HUES48 (cell line): Measurements from ENCODE around the gene ELOVL3.
"Not testable (repeated sequence)": the region's sequence is repeated elsewhere in the genome, so short reads cannot be mapped to it uniquely, and the experiment has no call there.

Experiments
- H3K27ac ChIP-seq: one replicate; pipeline ENCODE4 v1.7.0; 2013; ENCODE audit warnings: low read depth, low read length, inconsistent platforms
- H3K27me3 ChIP-seq: 2 replicates; pipeline ENCODE4 v1.6.1; 2013; ENCODE audit warnings: mild to moderate bottlenecking, low read length; ENCODE audit not compliant: control insufficient read depth, insufficient read depth
- H3K36me3 ChIP-seq: 2 replicates; pipeline ENCODE4 v1.6.1; 2013; ENCODE audit warnings: low read length; ENCODE audit not compliant: control insufficient read depth, insufficient read depth
- H3K4me1 ChIP-seq: 2 replicates; pipeline ENCODE4 v1.6.1; 2013; ENCODE audit warnings: mild to moderate bottlenecking, low read length; ENCODE audit not compliant: control insufficient read depth, insufficient read depth
- H3K4me3 ChIP-seq: 2 replicates; pipeline ENCODE4 v1.5.1; 2013; ENCODE audit warnings: mild to moderate bottlenecking, low read depth, low read length
- H3K9ac ChIP-seq: 2 replicates; pipeline ENCODE4 v1.6.1; 2013; ENCODE audit warnings: mild to moderate bottlenecking, low read depth, low read length, moderate library complexity
- H3K9me3 ChIP-seq: 2 replicates; pipeline ENCODE4 v1.6.1; 2013; ENCODE audit warnings: low read length; ENCODE audit not compliant: control insufficient read depth, insufficient read depth

ELOVL3 gene

DNA sequence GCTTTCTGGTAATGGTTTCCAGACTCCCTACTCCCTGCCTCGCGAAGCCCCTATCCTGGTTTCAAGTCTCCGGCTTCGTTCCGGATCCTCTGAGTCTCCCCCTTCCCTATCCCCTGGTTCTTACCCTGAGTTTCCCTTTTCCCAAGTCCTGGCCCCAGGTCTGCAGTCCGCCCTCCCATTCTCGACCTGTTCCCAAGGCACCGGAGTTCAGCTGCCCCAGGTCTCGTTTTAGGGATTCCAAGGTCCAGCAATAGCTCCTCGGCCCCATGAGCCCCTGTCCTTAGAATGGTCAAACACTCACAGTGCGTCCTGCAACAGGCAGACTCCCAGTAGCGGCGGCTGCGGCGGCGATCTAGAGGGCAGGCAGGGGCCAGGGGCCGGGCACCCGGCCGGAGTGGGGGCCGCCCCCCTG lies 14.9 kb downstream of the ELOVL3 start:
- peaks cover 73% of the 10 kb centered on the region for H3K27me3 ChIP-seq
- H3K4me1 ChIP-seq = peaks cover 10% of the 10 kb centered on the region
- H3K27ac ChIP-seq = no peak overlapping the region
- no peak overlapping the region for H3K9ac ChIP-seq
- peak overlapping the region; percentile 81 for H3K4me3 ChIP-seq
- H3K36me3 ChIP-seq = no peaks in the 10 kb centered on the region
- no peaks in the 10 kb centered on the region for H3K9me3 ChIP-seq

DNA sequence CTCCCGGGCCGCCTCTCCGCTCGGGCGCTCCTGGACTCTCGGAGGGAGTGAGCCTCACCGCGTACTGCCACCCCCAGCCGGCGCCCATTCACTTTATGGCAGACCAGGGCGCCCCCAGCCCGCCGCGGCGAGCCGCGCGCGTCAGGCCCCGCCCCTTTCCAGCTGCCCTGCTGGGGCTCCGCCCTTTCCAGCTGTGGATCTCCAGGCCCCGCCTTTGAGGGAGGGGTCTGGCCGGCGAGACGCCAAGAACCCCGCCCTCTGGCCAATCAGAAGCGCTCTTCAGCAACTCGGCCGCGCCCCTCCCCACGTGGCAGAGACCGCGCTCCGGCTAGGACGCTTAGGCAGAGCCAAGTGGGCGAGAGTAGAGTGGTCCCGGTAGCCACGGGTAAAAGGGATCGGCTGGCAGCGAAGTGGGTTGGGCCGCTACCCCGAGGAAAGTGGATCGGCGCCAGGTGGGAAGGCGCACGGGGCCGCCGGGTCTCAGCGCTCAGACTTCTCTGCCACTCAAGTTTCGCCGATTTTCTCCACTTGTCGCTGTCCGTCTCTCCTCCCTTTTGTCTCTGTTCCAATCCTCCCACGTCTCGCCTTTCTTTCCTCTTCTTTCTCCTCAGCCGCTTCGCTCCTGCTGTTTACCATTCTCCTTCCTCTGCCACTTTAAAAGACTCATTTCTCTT lies 15.5 kb downstream of the ELOVL3 start, which contains the start of gene PITX3:
Gene PITX3 (minus strand): TSS at position 69 of the 674 bp plus-strand sequence. CDS start 9,432 bp downstream, outside the sequence.
- Histone ChIP-seq H3K27ac (no peak within 1 kb of the TSS), H3K9ac (no peak within 1 kb of the TSS), H3K4me1 (peaks cover 13% of the 10 kb centered on the region), H3K36me3 (no peaks in the 10 kb centered on the region), H3K4me3 (peak within 1 kb of the TSS; percentile 81), H3K9me3 (no peaks in the 10 kb centered on the region), H3K27me3 (peaks cover 68% of the 10 kb centered on the region)

DNA sequence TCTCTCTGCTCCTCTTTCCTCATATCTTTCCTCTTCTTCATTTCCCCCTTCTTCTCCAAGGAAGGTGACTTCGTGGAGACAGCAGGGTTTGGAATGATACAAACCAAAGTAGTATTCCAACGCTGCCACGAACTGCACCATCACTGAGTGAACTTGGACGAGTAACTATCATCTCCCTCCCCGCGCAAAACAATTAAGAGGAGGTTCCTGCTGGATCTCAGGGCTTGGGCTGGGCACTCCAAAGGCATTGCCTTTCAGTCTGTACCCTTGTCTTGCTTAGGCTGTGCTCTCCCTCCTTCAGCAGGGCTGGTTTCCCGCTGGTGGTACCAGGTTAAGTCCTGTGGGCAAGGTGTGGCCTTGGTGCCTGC lies 16.0 kb downstream of the ELOVL3 start:
- Histone ChIP-seq H3K9me3 (no peaks in the 10 kb centered on the region), H3K4me3 (peak overlapping the region; percentile 81), H3K36me3 (no peaks in the 10 kb centered on the region), H3K9ac (no peak overlapping the region), H3K27me3 (peaks cover 62% of the 10 kb centered on the region), H3K27ac (no peak overlapping the region), H3K4me1 (peaks cover 18% of the 10 kb centered on the region)

DNA sequence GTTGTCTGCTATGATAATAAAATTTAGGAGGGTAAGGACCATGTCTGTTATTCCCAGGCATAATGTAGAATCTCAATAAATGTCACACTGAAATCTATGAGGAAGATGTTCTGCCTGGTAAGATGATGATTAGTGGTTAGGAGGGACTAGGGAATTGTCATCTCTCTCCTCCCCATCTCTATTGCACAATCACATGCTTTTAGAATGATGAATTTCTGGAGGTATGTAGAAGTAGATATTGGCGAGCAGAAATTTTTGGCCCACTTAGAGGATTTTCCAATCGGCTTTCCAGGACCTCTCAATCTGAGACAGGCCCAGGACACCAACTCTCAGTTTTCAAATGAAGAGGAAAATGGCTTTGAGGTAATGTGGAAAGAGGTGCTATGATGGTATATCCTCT lies 17.2 kb downstream of the ELOVL3 start:
- Histone ChIP-seq H3K27me3 (peaks cover 52% of the 10 kb centered on the region), H3K4me3 (no peak overlapping the region), H3K27ac (no peak overlapping the region), H3K36me3 (no peaks in the 10 kb centered on the region), H3K9me3 (no peaks in the 10 kb centered on the region), H3K4me1 (peaks cover 18% of the 10 kb centered on the region), H3K9ac (no peak overlapping the region)

DNA sequence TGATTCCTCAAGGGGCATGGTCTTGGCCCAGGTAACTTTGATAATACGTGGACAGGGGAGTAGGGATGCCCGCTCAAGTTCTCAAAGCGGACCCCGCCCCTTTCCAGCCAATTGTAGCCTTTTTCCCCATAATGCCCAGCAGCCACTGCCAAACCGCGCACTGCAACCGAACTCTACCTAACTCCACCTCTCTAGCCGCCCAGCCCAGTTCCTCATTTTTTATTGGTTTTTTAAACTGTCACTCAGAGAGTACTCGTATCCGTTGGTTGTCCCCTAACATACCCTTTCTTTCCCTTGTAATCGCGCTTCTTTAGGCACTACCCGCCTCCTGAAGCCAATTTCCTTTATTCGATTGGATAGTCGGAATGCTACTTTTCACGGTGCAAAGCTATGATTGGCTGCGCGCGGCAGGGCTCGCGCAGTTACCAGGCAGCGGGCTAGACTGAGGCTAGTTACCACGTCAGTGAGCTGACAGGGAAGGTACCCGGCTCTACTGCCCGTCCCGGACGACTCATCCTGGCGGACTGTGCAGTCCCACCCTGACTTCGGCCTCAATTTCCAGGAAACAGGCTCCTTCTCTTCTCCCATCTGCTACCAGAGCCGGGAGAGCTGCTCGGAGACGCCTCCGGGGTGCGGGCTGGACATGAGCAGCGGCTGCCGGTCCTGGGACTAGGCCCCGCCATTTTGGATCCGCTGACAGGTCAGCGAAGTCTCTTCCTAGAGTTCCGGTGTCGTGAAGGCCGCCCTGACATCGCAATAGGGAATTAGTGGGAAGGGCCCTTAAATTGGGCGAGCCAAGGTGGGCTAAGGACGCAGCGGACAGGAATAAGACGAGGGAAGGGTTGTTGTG lies 19.2 kb downstream of the ELOVL3 start, which contains the start of gene GBF1:
Gene GBF1 (plus strand): TSS at position 451 of the 850 bp plus-strand sequence. CDS start 13,407 bp downstream, outside the sequence.
- H3K27ac ChIP-seq = peak within 1 kb of the TSS; percentile 73

DNA sequence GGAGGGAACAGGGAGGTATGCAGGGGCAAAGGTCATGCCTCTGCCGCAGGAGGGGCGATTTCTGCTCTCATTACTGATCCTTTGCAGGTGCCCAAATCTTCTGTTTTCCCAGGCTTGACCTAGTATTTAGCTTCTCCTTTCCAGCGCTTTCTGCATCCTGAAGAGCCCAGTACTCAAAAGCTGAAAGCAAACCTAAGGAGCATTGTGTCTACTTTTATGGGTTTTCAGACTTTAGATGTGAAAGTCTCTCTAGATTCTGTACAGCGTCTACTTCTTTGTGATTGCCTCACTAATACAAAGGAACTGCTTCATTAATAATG lies 19.8 kb downstream of the ELOVL3 start:
- peaks cover 26% of the 10 kb centered on the region for H3K27me3 ChIP-seq
- no peak overlapping the region for H3K9ac ChIP-seq
- no peaks in the 10 kb centered on the region for H3K36me3 ChIP-seq
- H3K4me1 ChIP-seq = peaks cover 16% of the 10 kb centered on the region
- H3K4me3 ChIP-seq = peak overlapping the region; percentile 94
- H3K27ac ChIP-seq = peak overlapping the region; percentile 73
- no peaks in the 10 kb centered on the region for H3K9me3 ChIP-seq

More for the DNA sequence above, 19.2 kb downstream of the ELOVL3 start, which contains the start of gene GBF1:
- Histone ChIP-seq H3K36me3 (no peaks in the 10 kb centered on the region), H3K9ac (peak within 1 kb of the TSS; percentile 37; the same call in 1 of the 2 replicates), H3K9me3 (no peaks in the 10 kb centered on the region), H3K4me3 (peak within 1 kb of the TSS; percentile 94), H3K27me3 (peaks cover 32% of the 10 kb centered on the region), H3K4me1 (peaks cover 18% of the 10 kb centered on the region)

DNA sequence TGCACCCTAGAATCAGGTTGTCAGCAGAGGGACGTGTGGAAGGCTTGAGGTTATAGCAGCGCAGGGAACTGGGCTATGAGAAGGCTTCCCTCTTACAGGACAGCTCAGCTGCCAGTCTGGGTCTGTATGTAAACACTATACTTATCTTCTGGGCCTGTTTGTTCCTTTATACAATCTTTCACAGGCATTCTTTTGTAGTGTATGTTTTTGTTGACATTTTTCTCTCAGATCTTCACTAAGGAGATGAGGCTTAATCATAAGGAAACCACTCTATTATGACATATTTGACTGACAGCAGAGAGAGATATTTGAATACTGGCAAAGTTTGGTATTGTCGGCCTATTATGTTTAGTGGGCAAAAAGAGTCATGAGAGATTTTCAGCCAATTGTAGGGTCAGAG lies 20.2 kb downstream of the ELOVL3 start:
- Histone ChIP-seq H3K9me3 (no peaks in the 10 kb centered on the region), H3K36me3 (no peaks in the 10 kb centered on the region), H3K4me3 (peak overlapping the region; percentile 94), H3K4me1 (peaks cover 14% of the 10 kb centered on the region), H3K9ac (no peak overlapping the region), H3K27ac (no peak overlapping the region), H3K27me3 (peaks cover 22% of the 10 kb centered on the region)

DNA sequence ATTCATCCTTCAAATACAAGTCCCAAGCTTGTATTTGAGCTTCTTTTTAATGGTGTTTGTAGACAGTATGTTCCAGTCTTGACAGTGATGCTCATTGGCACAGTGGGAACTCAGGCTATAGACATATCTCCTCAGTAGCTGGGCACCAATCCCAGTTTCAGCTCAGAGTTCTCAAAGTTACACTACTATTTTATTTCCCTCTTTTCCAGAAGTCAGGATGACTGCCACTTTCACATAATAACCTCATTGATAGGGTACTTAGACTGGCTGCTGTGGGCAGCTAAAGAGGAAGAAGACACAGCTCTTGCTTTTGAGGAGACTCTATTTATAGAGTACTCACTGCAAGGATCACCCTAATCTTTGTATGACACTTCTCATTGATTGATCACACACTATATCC lies 21.6 kb downstream of the ELOVL3 start:
- H3K27ac ChIP-seq = no peak overlapping the region
- H3K27me3 ChIP-seq = peaks cover 9% of the 10 kb centered on the region
- no peak overlapping the region for H3K9ac ChIP-seq
- peaks cover 14% of the 10 kb centered on the region for H3K4me1 ChIP-seq
- no peak overlapping the region for H3K4me3 ChIP-seq
- H3K9me3 ChIP-seq = no peaks in the 10 kb centered on the region
- H3K36me3 ChIP-seq = no peaks in the 10 kb centered on the region

DNA sequence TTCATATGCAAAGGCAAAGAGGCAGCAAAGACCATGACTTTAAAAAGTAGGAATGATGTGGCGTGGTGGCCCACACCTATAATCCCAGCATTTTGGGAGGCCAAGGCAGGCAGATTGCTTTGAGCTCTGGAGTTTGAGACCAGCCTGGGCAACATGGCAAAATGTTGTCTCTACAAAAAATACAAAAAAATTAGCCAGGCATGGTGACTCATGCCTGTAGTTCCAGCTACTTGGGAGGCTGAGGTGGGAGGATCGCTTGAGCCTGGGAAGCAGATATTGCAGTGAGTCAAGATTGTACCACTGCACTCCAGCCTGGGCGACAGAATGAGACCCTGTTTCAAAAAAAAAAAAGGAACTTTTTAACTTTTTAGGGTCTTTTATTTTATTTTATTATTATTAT lies 26.4 kb downstream of the ELOVL3 start:
- not testable (repeated sequence) for H3K4me1 ChIP-seq, H3K36me3 ChIP-seq, H3K9ac ChIP-seq, H3K9me3 ChIP-seq, H3K27me3 ChIP-seq, H3K4me3 ChIP-seq, H3K27ac ChIP-seq

DNA sequence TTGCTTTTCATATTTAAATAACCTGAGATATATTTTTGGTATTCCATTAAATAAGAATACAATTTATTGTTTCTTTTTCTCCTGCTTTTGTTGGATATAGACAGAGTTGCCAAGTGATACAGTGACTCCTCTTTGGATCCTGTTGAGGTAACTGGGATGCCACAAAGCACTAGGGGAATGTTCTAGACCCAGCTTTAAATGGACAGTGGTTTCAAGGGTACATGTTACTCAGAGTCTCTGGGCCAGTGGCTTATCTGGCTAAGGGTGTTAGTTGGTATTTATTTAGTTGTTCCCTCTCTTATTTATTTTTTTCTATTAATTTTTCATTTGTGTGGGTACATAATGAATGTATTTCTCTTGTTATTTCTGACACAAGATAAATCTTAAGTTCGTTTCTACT lies 28.3 kb downstream of the ELOVL3 start:
- no peaks in the 10 kb centered on the region for H3K9me3 ChIP-seq
- H3K4me1 ChIP-seq = no peaks in the 10 kb centered on the region
- H3K27me3 ChIP-seq = no peaks in the 10 kb centered on the region
- H3K9ac ChIP-seq = no peak overlapping the region
- H3K27ac ChIP-seq = no peak overlapping the region
- no peak overlapping the region for H3K4me3 ChIP-seq
- H3K36me3 ChIP-seq = peaks cover 7% of the 10 kb centered on the region

DNA sequence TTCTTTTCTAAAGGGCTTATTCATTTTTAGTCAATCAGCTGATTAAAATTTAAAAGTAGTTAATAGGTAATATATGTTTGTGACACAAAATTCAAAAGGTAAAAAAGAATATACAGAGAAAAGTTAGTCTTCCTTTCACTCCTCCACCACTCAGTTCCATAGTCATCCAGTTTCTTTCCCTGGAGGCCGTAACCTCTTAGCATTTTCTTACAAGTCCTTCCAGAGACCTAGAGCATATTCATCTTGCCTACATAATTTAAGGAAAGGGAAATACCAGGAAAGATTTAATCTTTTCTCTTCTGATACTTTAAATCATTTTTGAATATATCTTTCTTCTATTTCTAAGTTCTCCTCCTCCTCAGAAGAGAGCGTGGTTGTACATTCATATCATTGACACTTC lies 29.3 kb downstream of the ELOVL3 start:
- Histone ChIP-seq H3K36me3 (peaks cover 15% of the 10 kb centered on the region), H3K27me3 (no peaks in the 10 kb centered on the region), H3K4me1 (no peaks in the 10 kb centered on the region), H3K4me3 (no peak overlapping the region), H3K27ac (no peak overlapping the region), H3K9ac (no peak overlapping the region), H3K9me3 (no peaks in the 10 kb centered on the region)
